Hepatocyte (in vitro differentiated cells): Measurements from ENCODE around the gene SORCS3. TPM values are rescaled to one million over a fixed set of nuclear protein-coding genes. Genes with fewer than 3 reads are reported as not detected.

Source experiments
- DNase-seq: peaks from one replicate; pipeline ENCODE4 v3.0.0-alpha.2; 2016; ENCODE audit warnings: low spot score
- H2AFZ ChIP-seq: fragments of 200-600 bp; sonication (generic); 2 replicates; pipeline ENCODE4 v1.6.0; 2016; ENCODE audit warnings: antibody characterized with exemption, mild to moderate bottlenecking
- H3K27ac ChIP-seq: fragments of 200-600 bp; sonication (generic); 2 replicates; pipeline ENCODE4 v1.5.1; 2016; ENCODE audit warnings: mild to moderate bottlenecking
- H3K27me3 ChIP-seq: fragments of 200-600 bp; sonication (generic); 2 replicates; pipeline ENCODE4 v1.6.1; 2016
- H3K36me3 ChIP-seq: fragments of 200-600 bp; sonication (generic); replicated peaks from 2 replicates; pipeline ENCODE4 v1.5.1; 2016; ENCODE audit warnings: low read depth; ENCODE audit not compliant: insufficient read depth
- H3K4me1 ChIP-seq: fragments of 200-600 bp; sonication (generic); 2 replicates; pipeline ENCODE4 v1.5.1; 2016; ENCODE audit warnings: mild to moderate bottlenecking, moderate library complexity; ENCODE audit not compliant: insufficient read depth
- H3K4me2 ChIP-seq: fragments of 200-600 bp; sonication (generic); 2 replicates; pipeline ENCODE4 v1.6.0; 2016
- H3K4me3 ChIP-seq: fragments of 200-600 bp; sonication (generic); 2 replicates; pipeline ENCODE4 v1.5.1; 2016; ENCODE audit warnings: mild to moderate bottlenecking
- H3K79me2 ChIP-seq: fragments of 200-600 bp; sonication (generic); 2 replicates; pipeline ENCODE4 v1.6.0; 2017; ENCODE audit warnings: mild to moderate bottlenecking
- H3K9me2 ChIP-seq: fragments of 200-600 bp; sonication (generic); replicated peaks from 2 replicates; pipeline ENCODE4 v1.6.0; 2017; ENCODE audit warnings: mild to moderate bottlenecking; ENCODE audit not compliant: insufficient read depth
- H3K9me3 ChIP-seq: fragments of 200-600 bp; sonication (generic); 2 replicates; pipeline ENCODE4 v1.5.1; 2016; ENCODE audit warnings: low read depth, mild to moderate bottlenecking
- H4K20me1 ChIP-seq: fragments of 200-600 bp; sonication (generic); 2 replicates; pipeline ENCODE4 v1.6.0; 2016; ENCODE audit warnings: mild to moderate bottlenecking; ENCODE audit not compliant: insufficient read depth, poor library complexity, severe bottlenecking
- CTCF ChIP-seq: fragments of 200-600 bp; sonication (generic); IDR thresholded peaks from 2 replicates; pipeline ENCODE4 v1.5.1; 2016; ENCODE audit warnings: antibody characterized with exemption, mild to moderate bottlenecking; ENCODE audit not compliant: poor library complexity
- EZH2 ChIP-seq: fragments of 200-600 bp; sonication (generic); IDR thresholded peaks from 2 replicates; pipeline ENCODE4 v1.6.1; 2016; ENCODE audit warnings: antibody characterized with exemption, mild to moderate bottlenecking, borderline replicate concordance
- EZH2phosphoT487 ChIP-seq: fragments of 200-600 bp; sonication (generic); IDR thresholded peaks from one replicate; pipeline ENCODE4 v1.6.1; 2018; ENCODE audit warnings: antibody characterized with exemption, mild to moderate bottlenecking, low read depth, moderate library complexity; ENCODE audit not compliant: unreplicated experiment, severe bottlenecking
- whole genome bisulfite sequencing: methylation state at CpG from one replicate; pipeline ENCODE4 v1.1.6; 2016; ENCODE audit warnings: low lambda C conversion rate; ENCODE audit errors: missing lambda C conversion rate; 5-methylcytosine and 5-hydroxymethylcytosine counted together
- polyA plus RNA-seq: library from polyadenylated mRNA; unstranded; fragments of >200 nt; fragmentation: Nextera tagmentation; extraction: Ambion mirVana; gene quantifications from 2 replicates; pipeline ENCODE4 v1.2.1, GENCODE V29; 2016
- total RNA-seq: library from RNA; depleted of rRNA; stranded (reverse); fragments of >200 nt; gene quantifications from 2 replicates; pipeline ENCODE4 v1.2.3, GENCODE V29; 2014

Gene SORCS3
- total and polyA plus RNA-seq, 2 experiments from 2014 or later = 0.59 to 0.80 TPM

GRCh38 chr10:105024184-105024583 is 383.1 kb downstream of the SORCS3 start:
- no peaks in the 10 kb centered on the region for H4K20me1 ChIP-seq
- H3K4me1 ChIP-seq = no peaks in the 10 kb centered on the region
- H3K4me3 ChIP-seq = no peak overlapping the region
- DNase-seq = no peak
- no peaks in the 10 kb centered on the region for H3K36me3 ChIP-seq
- peak overlapping the region; percentile 9 for H3K27ac ChIP-seq
- no peak overlapping the region for H3K4me2 ChIP-seq
- H2AFZ ChIP-seq = no peak overlapping the region
- H3K27me3 ChIP-seq = no peaks in the 10 kb centered on the region
- H3K9me3 ChIP-seq = no peaks in the 10 kb centered on the region
- H3K79me2 ChIP-seq = no peaks in the 10 kb centered on the region
- no peak for TF ChIP-seq CTCF
- no peak for TF ChIP-seq EZH2
- no peak for TF ChIP-seq EZH2phosphoT487
- no peaks in the 10 kb centered on the region for H3K9me2 ChIP-seq

- Histone ChIP-seq H3K9me2 (no peaks in the 10 kb centered on the region), H3K4me3 (no peak overlapping the region), H3K4me1 (no peaks in the 10 kb centered on the region), H3K27ac (no peak overlapping the region), H4K20me1 (no peaks in the 10 kb centered on the region), H3K27me3 (no peaks in the 10 kb centered on the region), H2AFZ (no peak overlapping the region), H3K9me3 (no peaks in the 10 kb centered on the region), H3K4me2 (no peak overlapping the region), H3K79me2 (no peaks in the 10 kb centered on the region), H3K36me3 (no peaks in the 10 kb centered on the region)
- DNase-seq = no peak
- WGBS = 71% methylated on average over 1 of the region's 1 CpG
- no peak for TF ChIP-seq CTCF
- TF ChIP-seq EZH2phosphoT487 = no peak
- no peak for TF ChIP-seq EZH2
These were observed 384.0 kb downstream of the SORCS3 start for GRCh38 chr10:105025092-105025491.

- H3K36me3 ChIP-seq = no peaks in the 10 kb centered on the region
These were observed 385.5 kb downstream of the SORCS3 start for GRCh38 chr10:105026566-105026965.

More at GRCh38 chr10:105026566-105026965, 385.5 kb downstream of the SORCS3 start:
- Histone ChIP-seq H3K4me3 (no peak overlapping the region), H3K4me2 (no peak overlapping the region), H3K4me1 (no peaks in the 10 kb centered on the region), H3K27me3 (no peaks in the 10 kb centered on the region), H3K79me2 (no peaks in the 10 kb centered on the region), H3K9me3 (no peaks in the 10 kb centered on the region), H4K20me1 (no peaks in the 10 kb centered on the region), H3K9me2 (no peaks in the 10 kb centered on the region), H3K27ac (no peak overlapping the region), H2AFZ (no peak overlapping the region)
- DNase-seq = no peak
- TF ChIP-seq CTCF (no peak), EZH2phosphoT487 (no peak), EZH2 (no peak)
- WGBS = 82% methylated on average over 5 of the region's 5 CpGs
